Lower leg skin (tissue), 3 donors: ENCODE results near the gene NAPEPLD.

Experiments used
- CTCF ChIP-seq, 3 donors: fragments of 450-650 bp; IDR thresholded peaks; one replicate each; pipeline ENCODE4 v1.5.1; 2016; ENCODE audit warnings: antibody characterized with exemption in 3 of 3, mild to moderate bottlenecking in 3 of 3, moderate library complexity in 2 of 3
- POLR2A ChIP-seq, 2 donors: fragments of 450-650 bp; IDR thresholded peaks; one replicate each; pipeline ENCODE4 v1.6.1; 2016 to 2017; ENCODE audit warnings: antibody characterized with exemption in 2 of 2, mild to moderate bottlenecking in 1 of 2, moderate library complexity in 1 of 2

GRCh38 chr7:103073989-103074518 lies 74.8 kb downstream of the NAPEPLD start:
- TF ChIP-seq CTCF (IDR thresholded peaks at IDR 0.05) (no peak), POLR2A (IDR thresholded peaks at IDR 0.05) (no peak)
